Ishikawa (cell line): Measurements from ENCODE around the gene VPS45.

Experiments
- CEBPB ChIP-seq: IDR thresholded peaks from 2 replicates; pipeline ENCODE4 v1.6.1; 2012
- CREB1 ChIP-seq: IDR thresholded peaks from 2 replicates; pipeline ENCODE4 v1.6.1; 2012; ENCODE audit warnings: low read depth
- EP300 ChIP-seq: IDR thresholded peaks from 2 replicates; pipeline ENCODE4 v1.6.1; 2012; ENCODE audit warnings: borderline replicate concordance
- FOXM1 ChIP-seq: IDR thresholded peaks from 2 replicates; pipeline ENCODE4 v1.6.1; 2012; ENCODE audit warnings: low read depth, borderline replicate concordance
- MAX ChIP-seq: IDR thresholded peaks from 2 replicates; pipeline ENCODE4 v1.6.1; 2012
- NFIC ChIP-seq: IDR thresholded peaks from 2 replicates; pipeline ENCODE4 v1.6.1; 2012
- RAD21 ChIP-seq: IDR thresholded peaks from 2 replicates; pipeline ENCODE4 v1.6.1; 2012; ENCODE audit warnings: low read depth
- REST ChIP-seq: IDR thresholded peaks from 2 replicates; pipeline ENCODE4 v1.6.1; 2012; ENCODE audit warnings: low read depth, mild to moderate bottlenecking
- TAF1 ChIP-seq: IDR thresholded peaks from 2 replicates; pipeline ENCODE4 v1.6.1; 2012; ENCODE audit warnings: low read depth, mild to moderate bottlenecking
- TCF12 ChIP-seq: IDR thresholded peaks from 2 replicates; pipeline ENCODE4 v1.6.1; 2012; ENCODE audit warnings: low read depth
- TEAD4 ChIP-seq: IDR thresholded peaks from 2 replicates; pipeline ENCODE4 v1.6.1; 2012
- USF1 ChIP-seq: IDR thresholded peaks from 2 replicates; pipeline ENCODE4 v1.6.1; 2012
- YY1 ChIP-seq: IDR thresholded peaks from 2 replicates; pipeline ENCODE4 v1.6.1; 2012; ENCODE audit warnings: low read depth
- ZBTB7A ChIP-seq: IDR thresholded peaks from 2 replicates; pipeline ENCODE4 v1.6.1; 2012; ENCODE audit warnings: low read depth

- TF ChIP-seq EP300: no peak
- TF ChIP-seq MAX: no peak
- TF ChIP-seq FOXM1: no peak
- TF ChIP-seq ZBTB7A: no peak
- TF ChIP-seq REST: no peak
- no peak for TF ChIP-seq RAD21
- TF ChIP-seq TCF12: no peak
- no peak for TF ChIP-seq YY1
- no peak for TF ChIP-seq TAF1
- no peak for TF ChIP-seq USF1
- TF ChIP-seq CREB1: no peak
- TF ChIP-seq NFIC: no peak
- no peak for TF ChIP-seq TEAD4
- TF ChIP-seq CEBPB: no peak
Observed at GRCh38 chr1:150164224-150164623, 96.6 kb downstream of the VPS45 start.
